C4-2B (cell line): Measurements from ENCODE around the gene SECISBP2.

ENCODE experiments used
- CTCF ChIP-seq: fragments of 450-650 bp; conservative IDR thresholded peaks from 2 replicates; pipeline ENCODE4 v1.5.1; 2017; ENCODE audit warnings: mild to moderate bottlenecking
- ZFX ChIP-seq: fragments of 450-650 bp; IDR thresholded peaks from 2 replicates; pipeline ENCODE4 v1.6.1; 2017

- no peak for TF ChIP-seq CTCF
- TF ChIP-seq ZFX, result no peak
Observed at GRCh38 chr9:89386206-89386605, 67.9 kb downstream of the SECISBP2 start.
